GM18868 (cell line): ENCODE data around the gene BDKRB1.
"Not testable (repeated sequence)": the region's sequence is repeated elsewhere in the genome, so short reads cannot be mapped to it uniquely, and the experiment has no call there.

Source experiments
- ATAC-seq: cut with Tn5 transposase; IDR thresholded peaks from one replicate; pipeline ENCODE4 v1.9.1; 2021; ENCODE audit warnings: mild to moderate bottlenecking, moderate library complexity; ENCODE audit not compliant: unreplicated experiment

BDKRB1 gene

DNA sequence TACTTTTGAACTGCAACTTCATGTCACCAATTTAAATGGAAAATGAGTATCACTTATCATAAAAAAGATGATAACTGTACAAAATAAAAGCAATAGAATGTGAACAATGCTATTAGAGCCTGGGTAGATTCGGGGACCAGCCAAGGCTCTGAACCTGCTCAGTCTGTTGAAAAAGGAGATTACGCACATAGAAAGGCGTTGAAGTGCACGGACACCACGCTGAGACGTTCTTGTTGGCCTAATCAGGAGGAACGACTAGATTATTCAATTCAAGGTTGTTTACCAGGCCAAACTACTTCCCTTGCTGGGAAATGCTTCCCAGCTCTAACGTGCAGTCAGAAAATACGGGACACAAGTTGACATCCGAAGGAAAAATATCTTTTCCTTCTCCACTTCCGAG, 23.5 kb upstream of the BDKRB1 start:
- no peak for ATAC-seq

- ATAC-seq = no peak
These were observed 22.3 kb upstream of the BDKRB1 start for GRCh38 chr14:96233661-96234060.

- no peak for ATAC-seq
These were observed 20.6 kb upstream of the BDKRB1 start for GRCh38 chr14:96235426-96235825.

- no peak for ATAC-seq
These were observed 18.4 kb upstream of the BDKRB1 start for GRCh38 chr14:96237641-96238040.

GRCh38 chr14:96238676-96239265, 17.2 kb upstream of the BDKRB1 start:
- no peak for ATAC-seq

GRCh38 chr14:96239711-96240141, 16.3 kb upstream of the BDKRB1 start:
- ATAC-seq = no peak

DNA sequence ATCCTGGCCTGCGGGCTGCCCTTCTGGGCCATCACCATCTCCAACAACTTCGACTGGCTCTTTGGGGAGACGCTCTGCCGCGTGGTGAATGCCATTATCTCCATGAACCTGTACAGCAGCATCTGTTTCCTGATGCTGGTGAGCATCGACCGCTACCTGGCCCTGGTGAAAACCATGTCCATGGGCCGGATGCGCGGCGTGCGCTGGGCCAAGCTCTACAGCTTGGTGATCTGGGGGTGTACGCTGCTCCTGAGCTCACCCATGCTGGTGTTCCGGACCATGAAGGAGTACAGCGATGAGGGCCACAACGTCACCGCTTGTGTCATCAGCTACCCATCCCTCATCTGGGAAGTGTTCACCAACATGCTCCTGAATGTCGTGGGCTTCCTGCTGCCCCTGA, 15.4 kb upstream of the BDKRB1 start:
- ATAC-seq = no peak

DNA sequence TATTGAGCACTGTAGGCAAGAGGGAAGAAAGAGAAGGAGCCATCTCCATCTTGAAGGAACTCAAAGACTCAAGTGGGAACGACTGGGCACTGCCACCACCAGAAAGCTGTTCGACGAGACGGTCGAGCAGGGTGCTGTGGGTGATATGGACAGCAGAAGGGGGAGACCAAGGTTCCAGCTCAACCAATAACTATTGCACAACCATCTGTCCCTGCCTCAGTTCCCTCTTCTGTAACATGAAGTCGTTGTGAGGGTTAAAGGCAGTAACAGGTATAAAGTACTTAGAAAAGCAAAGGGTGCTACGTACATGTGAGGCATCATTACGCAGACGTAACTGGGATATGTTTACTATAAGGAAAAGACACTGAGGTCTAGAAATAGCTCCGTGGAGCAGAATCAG, 13.9 kb upstream of the BDKRB1 start:
- ATAC-seq = no peak

DNA sequence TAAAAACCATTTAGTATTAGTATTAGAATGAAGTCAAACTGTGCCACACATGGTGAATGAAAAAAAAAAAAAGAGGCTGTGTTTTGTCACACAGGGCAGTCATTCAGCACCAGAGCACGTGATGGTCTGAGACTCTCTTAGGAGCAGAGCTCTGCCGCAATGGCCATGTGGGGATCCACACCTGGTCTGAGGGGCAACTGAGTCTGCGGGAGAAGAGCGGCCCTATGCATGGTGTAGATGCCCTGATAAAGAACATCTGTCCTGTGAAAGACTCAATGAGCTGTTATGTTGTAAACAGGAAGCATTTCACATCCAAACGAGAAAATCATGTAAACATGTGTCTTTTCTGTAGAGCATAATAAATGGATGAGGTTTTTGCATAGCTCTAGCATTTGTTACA, 12.2 kb upstream of the BDKRB1 start:
- no peak for ATAC-seq

DNA sequence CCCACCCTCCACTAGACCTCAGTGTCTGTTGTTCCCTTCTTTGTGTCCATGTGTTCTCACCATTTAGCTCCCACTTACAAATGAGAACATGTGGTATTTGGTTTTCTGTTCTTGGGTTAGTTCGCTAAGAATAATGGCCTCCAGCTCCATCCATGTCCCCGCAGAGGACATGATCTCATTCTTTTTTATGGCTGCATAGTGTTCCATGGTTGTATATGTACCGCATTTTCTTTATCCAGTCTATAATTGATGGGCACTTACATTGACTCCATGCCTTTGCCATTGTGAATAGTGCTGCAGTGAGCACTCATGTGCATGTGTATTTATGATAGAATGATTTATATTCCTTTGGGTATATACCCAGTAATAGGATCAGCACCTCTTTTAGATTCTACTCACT, 10.9 kb upstream of the BDKRB1 start:
- not testable (repeated sequence) for ATAC-seq

DNA sequence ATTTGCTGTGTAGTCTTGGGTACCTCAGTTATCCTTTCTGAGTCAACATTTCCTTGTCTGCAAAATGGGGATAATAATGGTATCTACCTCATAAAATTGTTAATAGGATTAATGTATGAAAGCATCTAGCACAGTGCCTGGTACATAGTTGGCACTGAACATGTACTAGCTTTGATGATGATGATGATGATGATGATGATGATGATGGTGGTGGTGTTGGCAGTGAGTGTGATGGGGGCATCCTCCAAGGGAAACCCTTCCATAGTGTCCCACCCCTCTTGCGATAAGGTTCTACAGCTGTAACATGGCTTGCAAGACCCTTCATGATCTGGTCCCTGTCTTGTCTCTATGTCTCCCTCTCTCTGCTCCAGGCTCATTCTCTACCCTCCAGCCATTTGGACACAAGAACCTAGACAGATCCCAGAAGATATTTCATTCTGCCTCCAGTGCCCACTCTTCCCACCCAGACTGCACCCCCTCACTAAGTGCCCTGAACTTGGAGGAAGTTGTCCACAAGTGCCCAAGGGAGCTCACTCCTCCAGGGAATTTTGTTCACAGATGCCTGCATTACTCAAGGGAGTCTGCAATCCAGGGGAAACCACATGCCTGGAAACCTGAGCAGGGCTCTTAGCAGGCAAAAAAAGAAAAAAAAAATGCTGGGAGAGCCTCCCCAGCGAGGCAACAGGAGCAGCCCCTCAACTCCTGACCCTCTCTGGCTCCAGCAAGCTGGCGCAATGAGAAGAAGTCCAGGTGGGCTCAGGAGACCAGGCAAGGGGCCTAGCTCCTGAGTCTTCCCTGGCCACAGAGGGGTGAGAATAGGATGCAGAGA, 10.1 kb upstream of the BDKRB1 start:
- ATAC-seq = no peak

DNA sequence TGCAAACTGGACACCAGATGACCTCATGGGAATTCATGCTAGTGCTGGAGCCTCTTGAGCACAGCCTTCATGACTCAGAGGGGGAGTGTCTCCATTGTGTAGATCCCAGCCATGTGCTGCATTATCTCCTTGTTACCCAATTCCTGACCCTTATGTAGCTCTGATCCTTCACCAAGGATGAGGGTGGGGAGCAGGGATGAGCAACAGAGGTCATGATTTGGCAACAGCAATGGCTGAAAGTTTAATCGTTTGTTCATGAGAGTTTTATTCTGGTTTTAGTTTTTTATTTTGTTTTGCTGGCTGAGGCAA, 9.5 kb upstream of the BDKRB1 start:
- ATAC-seq = no peak

DNA sequence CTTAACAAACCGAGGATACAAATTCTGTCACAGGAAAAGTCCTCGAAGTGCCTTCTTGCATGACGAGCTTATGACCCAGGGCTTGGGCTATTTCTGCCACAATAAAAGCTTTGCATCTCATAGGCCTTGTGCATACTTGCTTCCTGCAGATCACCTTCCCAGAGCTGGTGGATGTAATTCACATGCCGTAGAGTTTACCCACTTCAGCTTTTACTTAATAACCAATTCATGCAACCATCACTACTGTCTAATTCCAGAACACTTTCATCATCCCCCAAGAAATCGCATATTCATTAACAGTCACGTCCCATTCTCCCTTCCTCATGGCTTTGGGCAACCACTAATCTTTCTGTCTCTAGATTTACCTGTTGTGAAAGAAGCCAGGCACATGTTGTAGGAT, 9.0 kb upstream of the BDKRB1 start:
- no peak for ATAC-seq

DNA sequence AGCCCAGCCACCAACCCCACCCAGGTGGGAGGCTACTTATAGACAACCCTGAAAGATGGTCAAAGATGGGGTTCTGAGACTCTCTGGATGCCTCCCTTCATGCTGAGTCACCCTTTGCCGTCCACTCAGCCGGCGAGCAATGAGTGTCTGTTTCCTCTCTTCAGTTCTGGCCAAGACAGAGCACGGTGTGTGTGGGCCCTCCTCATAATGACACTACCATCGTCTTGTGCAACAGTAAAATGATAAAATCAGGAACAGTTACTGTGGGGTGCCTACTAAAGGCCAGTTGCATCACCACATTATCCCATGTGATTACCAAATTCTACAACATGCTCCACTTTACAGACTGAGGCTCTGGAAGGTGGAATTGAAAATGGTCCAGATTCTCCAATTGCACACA, 7.0 kb upstream of the BDKRB1 start:
- ATAC-seq = no peak

DNA sequence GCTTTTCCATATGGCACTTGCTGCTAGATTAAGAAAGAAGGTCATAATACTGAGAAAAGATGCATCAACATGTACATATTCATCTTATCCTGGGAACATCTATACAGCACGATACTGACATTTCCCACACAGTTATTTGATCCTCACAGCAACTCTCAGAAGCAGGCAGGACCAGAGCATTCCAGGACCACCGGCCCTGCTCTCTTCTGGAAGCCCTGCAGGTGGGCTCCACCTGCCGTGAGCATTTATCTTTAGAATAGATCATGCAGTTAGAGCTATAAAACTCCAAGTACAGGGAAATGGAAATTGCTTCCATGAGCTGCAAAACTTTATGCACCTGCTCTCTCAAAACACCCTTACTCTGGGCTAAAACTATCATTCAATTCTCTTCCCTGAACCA, 5.5 kb upstream of the BDKRB1 start:
- ATAC-seq = no peak

GRCh38 chr14:96251656-96252155, 4.3 kb upstream of the BDKRB1 start:
- no peak for ATAC-seq

GRCh38 chr14:96252323-96252998, 3.5 kb upstream of the BDKRB1 start:
- no peak for ATAC-seq

GRCh38 chr14:96252999-96253539, 2.9 kb upstream of the BDKRB1 start:
- ATAC-seq = no peak

DNA sequence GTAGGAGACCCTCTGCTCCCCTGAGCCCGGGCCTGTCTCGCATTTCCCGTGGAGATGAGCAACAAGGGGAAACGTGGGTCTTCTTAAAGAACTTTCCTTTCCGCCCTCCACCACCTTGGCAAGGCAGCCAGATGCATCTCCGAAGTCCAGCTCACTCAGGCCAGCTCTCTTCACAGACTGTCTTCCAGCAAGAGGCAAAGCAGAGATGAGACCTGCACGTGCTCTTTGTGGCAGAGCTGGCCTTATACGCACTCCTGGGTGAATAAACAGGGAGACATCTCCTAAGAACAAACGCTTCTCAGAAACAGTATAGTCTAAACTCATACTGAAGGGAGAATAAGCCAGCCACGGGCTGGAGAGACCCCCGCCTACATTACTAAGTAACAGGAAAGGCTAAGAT, 1.3 kb upstream of the BDKRB1 start:
- no peak for ATAC-seq

- ATAC-seq = no peak
These were observed 397 bp downstream of the BDKRB1 start for GRCh38 chr14:96256407-96256806.

DNA sequence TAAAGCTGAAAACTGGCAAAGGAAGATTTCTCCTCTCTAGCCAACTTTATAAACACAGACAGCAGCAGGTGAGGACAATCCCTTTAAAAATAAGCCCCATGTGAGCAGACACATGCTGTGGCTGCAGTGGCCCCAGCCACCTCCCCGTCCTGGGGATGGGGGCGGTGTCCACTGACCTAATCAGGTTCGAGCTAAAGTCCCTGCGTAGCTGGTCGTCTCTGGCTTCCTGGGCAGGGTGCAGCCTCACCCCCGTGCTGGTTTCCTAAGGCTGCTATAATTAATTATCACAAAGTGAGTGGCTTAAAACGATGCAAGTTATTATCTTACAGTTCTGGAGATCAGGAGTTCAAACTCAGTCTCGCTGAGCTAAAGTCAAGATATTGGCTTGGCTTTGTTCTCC, 1.0 kb downstream of the BDKRB1 start:
- no peak for ATAC-seq

GRCh38 chr14:96257900-96258299, 1.9 kb downstream of the BDKRB1 start:
- ATAC-seq = no peak
